Cardiac fibroblast (primary cell): Measurements from ENCODE around the gene EIF3B.
"Not testable (repeated sequence)": the region's sequence is repeated elsewhere in the genome, so short reads cannot be mapped to it uniquely, and the experiment has no call there.

ENCODE experiments used
- DNase-seq, 2 donors: peaks; one replicate each; pipeline versions ENCODE4 v3.0.0 to v3.0.0-alpha.2; 2010; ENCODE audit warnings: low read depth in 2 of 2
- H3K4me3 ChIP-seq, 2 donors: replicated peaks in 1 of 2; 1 replicate in 1 of 2; 2 replicates in 1 of 2; pipeline ENCODE4 v1.5.1; 2011; ENCODE audit warnings: low read depth in 2 of 2, low read length in 2 of 2, mild to moderate bottlenecking in 2 of 2, moderate library complexity in 1 of 2
- TF ChIP-seq, protein P1 (sequence below): IDR thresholded peaks from one replicate; pipeline ENCODE4 v1.5.1; 2011; ENCODE audit warnings: low read depth, mild to moderate bottlenecking, low read length, inconsistent platforms

The EIF3B gene

DNA sequence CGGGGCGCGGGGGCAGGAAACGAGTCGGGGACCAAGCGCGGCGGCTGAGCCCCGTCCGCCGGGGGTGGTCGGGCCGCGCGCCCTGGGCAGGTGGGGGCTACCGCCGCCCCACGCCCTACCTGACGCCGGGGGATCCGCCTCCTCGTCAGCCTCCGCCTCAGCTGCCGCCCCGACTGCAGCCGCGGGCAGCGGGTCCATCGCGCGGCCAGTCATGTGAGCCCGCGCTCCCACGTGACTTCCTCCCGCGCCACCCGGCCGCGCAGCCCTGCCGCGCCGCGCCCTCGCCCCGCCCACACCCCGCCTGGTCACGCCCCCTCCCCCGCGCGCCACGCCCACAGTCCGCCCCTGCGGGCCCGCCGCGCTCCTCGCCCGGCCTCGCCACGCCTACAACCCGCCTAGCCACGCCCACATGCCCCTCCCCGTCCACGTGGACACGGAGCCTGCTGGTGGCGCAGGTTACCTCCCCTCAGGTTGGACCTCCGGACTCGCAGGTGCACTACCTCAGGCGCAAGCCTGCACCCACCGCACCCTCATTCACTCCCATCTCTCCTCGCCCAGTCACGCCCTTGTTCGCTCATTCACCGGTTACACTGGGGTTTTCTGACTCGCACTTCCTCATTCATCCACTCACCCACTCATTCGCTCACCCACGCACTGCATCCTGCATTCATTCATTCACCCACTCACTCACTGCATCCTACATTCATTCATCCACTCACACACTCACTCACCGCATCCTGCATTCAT, 40.2 kb upstream of the EIF3B start, which contains the start of gene SNX8:
Gene SNX8, minus strand, starts transcription at position 233 of the 747 bp plus-strand sequence. Its CDS starts 20 bp downstream, at position 213.
- TF ChIP-seq, protein P1, sequence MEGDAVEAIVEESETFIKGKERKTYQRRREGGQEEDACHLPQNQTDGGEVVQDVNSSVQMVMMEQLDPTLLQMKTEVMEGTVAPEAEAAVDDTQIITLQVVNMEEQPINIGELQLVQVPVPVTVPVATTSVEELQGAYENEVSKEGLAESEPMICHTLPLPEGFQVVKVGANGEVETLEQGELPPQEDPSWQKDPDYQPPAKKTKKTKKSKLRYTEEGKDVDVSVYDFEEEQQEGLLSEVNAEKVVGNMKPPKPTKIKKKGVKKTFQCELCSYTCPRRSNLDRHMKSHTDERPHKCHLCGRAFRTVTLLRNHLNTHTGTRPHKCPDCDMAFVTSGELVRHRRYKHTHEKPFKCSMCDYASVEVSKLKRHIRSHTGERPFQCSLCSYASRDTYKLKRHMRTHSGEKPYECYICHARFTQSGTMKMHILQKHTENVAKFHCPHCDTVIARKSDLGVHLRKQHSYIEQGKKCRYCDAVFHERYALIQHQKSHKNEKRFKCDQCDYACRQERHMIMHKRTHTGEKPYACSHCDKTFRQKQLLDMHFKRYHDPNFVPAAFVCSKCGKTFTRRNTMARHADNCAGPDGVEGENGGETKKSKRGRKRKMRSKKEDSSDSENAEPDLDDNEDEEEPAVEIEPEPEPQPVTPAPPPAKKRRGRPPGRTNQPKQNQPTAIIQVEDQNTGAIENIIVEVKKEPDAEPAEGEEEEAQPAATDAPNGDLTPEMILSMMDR = no peak
- peak; percentile 84 to 92 for DNase-seq

DNA sequence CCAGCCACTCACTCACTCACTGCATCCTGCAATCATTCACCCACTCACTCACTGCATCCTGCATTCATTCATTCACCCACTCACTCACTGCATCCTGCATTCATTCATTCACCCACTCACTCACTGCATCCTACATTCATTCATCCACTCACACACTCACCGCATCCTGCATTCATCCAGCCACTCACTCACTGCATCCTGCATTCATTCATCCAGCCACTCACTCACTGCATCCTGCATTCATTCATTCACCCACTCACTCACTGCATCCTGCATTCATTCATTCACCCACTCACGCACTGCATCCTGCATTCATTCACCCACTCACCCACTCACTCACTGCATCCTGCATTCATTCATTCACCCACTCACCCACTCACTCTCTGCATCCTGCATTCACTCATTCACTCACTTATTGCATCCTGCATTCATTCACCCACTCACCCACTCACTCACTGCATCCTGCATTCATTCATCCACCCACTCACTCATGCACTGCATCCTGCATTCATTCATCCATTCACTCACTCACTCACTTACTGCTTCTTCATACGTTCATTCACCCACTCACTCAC, 39.6 kb upstream of the EIF3B start:
- H3K4me3 ChIP-seq = peak overlapping the region in 1 of 2 donors; percentile 61
- DNase-seq = not testable (repeated sequence)

More for the DNA sequence above, 40.2 kb upstream of the EIF3B start, which contains the start of gene SNX8:
- H3K4me3 ChIP-seq = peak within 1 kb of the TSS; percentile 94 to 95

DNA sequence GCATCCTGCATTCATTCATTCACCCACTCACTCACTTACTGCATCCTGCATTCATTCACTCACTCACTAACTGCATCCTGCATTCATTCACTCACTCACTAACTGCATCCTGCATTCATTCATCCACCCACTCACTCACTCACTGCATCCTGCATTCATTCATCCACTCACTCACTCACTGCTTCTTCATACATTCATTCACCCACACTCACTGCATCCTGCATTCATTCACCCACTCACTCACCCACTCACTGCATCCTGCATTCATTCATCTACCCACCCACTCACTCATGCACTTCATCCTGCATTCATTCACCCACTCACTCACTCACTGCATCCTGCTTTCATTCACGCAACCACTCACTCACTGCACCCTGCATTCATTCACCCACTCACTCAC, 38.8 kb upstream of the EIF3B start:
- no peak for DNase-seq
- TF ChIP-seq, protein P1 = no peak

DNA sequence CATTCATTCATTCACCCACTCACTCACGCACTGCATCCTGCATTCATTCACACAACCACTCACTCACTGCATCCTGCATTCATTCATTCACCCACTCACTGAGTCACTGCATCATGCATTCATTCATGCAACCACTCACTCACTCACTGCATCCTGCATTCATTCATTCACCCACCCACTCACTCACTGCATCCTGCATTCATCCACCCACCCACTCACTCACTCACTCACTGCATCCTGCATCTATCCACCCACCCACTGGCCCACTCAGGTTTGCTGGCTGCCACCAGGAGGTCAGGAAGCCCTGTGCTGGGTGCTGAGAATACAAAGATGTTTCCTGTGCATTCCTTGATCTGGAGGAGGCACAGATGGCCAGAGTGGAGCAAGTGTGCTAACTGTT, 38.0 kb upstream of the EIF3B start:
- H3K4me3 ChIP-seq = no peak overlapping the region
- no peak for DNase-seq
- TF ChIP-seq, protein P1 = no peak

More for the DNA sequence above, 38.8 kb upstream of the EIF3B start:
- H3K4me3 ChIP-seq = no peak overlapping the region

DNA sequence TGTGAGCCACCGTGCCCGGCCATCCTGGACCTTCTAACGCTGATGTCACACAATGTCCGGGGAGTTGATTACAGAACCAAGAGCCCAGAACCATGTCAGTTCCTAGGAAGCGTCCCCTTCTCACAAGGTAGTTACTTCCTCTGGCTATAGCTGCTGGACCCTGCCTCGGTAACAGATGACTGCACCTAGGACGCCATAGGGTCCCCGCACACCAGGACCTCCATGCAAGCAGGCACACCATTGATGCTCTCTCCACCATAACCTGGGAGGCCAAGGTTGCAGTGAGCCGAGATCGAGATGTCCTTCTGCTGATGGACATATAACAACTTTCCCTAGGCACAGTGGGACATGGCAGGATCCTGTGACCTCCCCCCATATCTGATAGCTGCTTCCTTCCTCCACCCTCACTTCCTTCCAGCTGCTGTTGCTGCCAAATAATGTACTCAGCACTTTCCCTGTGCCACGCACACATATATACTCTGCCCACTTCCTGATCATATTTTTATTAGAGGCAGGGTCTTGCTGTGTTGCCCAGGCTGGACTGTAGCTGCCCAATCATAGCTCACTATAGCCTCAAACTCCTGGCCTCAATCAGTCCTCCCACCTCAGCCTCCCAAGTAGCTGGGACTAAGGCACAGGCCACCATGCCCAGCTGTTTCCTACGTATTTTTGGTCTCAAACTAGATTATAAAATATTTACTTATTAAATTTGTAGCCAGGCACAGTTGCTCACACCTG, 36.9 kb upstream of the EIF3B start:
- TF ChIP-seq, protein P1 = no peak
- H3K4me3 ChIP-seq = no peak overlapping the region
- DNase-seq = no peak

DNA sequence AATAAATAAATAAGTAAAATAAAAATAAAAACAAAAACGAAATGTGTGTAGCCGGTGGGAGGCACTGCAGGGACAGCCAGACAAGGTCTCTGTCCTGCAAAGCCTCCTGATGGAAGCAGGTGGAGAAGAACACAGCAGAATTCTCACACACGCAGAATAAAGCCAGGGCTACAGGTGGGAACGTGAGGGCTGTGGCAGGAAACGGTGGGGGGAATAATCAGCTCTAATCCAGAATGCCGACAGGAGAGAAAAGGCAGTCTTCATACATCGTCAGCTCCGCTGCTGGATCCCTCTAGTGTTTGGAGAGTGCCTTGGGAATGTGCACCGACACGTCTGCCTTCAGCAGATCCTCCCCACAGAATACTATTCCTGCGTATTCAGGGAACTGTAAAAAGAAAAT, 33.6 kb upstream of the EIF3B start:
- TF ChIP-seq, protein P1 = peak; percentile 6
- DNase-seq = peak in 1 of 2 donors; percentile 21
- no peak overlapping the region for H3K4me3 ChIP-seq

DNA sequence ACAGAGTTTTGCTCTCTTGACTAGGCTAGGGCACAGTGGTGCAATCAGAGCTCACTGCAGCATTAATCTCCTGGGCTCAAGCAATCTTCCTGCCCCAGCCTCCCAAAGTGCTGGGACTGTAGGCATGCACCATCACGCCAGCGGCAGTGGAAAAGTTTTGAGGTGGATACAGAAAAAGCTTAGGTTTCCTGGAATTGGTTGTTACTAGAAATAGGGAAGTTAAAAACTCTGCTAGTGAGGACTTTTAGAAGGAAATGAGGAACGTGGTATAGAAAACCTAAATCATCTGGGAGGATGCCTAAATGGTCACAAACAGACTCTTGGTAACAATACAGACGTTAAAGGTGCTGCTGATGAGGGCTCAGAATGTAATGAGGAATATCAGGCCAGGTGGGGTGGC, 29.5 kb upstream of the EIF3B start:
- TF ChIP-seq, protein P1 = no peak
- no peak for DNase-seq
- no peak overlapping the region for H3K4me3 ChIP-seq
